Measurements from ENCODE around the gene EIF4A3. TPM values are rescaled to one million over a fixed set of nuclear protein-coding genes. Genes with fewer than 3 reads are reported as not detected.
A peak's percentile ranks its signal among the peaks of the same experiment; 100 is the strongest.
"Not testable (repeated sequence)": the region's sequence is repeated elsewhere in the genome, so short reads cannot be mapped to it uniquely, and the experiment has no call there.

The EIF4A3 gene
- total RNA-seq, 2 experiments from 2014 or later = 192 to 197 TPM

GRCh38 chr17:80155600-80155999 is 8.7 kb upstream of the EIF4A3 start:
- not testable (repeated sequence) for H3K4me3 Mint-ChIP-seq, H3K27ac Mint-ChIP-seq, H3K36me3 Mint-ChIP-seq, H3K9me3 Mint-ChIP-seq, H3K27me3 Mint-ChIP-seq, H3K4me1 Mint-ChIP-seq, DNase-seq

- H3K4me3 Mint-ChIP-seq = no peak overlapping the region
- no peaks in the 10 kb centered on the region for H3K36me3 Mint-ChIP-seq
- peaks cover 11% of the 10 kb centered on the region for H3K4me1 Mint-ChIP-seq
- H3K27ac Mint-ChIP-seq = no peak overlapping the region
- H3K27me3 Mint-ChIP-seq = no peaks in the 10 kb centered on the region
- no peak for DNase-seq
- H3K9me3 Mint-ChIP-seq = peaks cover 6% of the 10 kb centered on the region
These were observed 7.2 kb upstream of the EIF4A3 start for GRCh38 chr17:80154166-80154565.

- no peaks in the 10 kb centered on the region for H3K27me3 Mint-ChIP-seq
- H3K4me3 Mint-ChIP-seq = no peak overlapping the region
- no peaks in the 10 kb centered on the region for H3K36me3 Mint-ChIP-seq
- peaks cover 18% of the 10 kb centered on the region for H3K4me1 Mint-ChIP-seq
- peaks cover 6% of the 10 kb centered on the region for H3K9me3 Mint-ChIP-seq
- no peak for DNase-seq
- no peak overlapping the region for H3K27ac Mint-ChIP-seq
These were observed 6.1 kb upstream of the EIF4A3 start for GRCh38 chr17:80153004-80153403.

GRCh38 chr17:80152081-80152702 is 5.3 kb upstream of the EIF4A3 start:
- Mint-ChIP-seq H3K27ac (peak overlapping the region; percentile 9), H3K27me3 (no peaks in the 10 kb centered on the region), H3K9me3 (peaks cover 6% of the 10 kb centered on the region), H3K4me1 (peaks cover 18% of the 10 kb centered on the region), H3K4me3 (no peak overlapping the region), H3K36me3 (no peaks in the 10 kb centered on the region)
- DNase-seq = peak; percentile 22

GRCh38 chr17:80151333-80151732 is 4.4 kb upstream of the EIF4A3 start:
- Mint-ChIP-seq H3K27ac (no peak overlapping the region), H3K9me3 (peaks cover 6% of the 10 kb centered on the region), H3K36me3 (peaks cover under 1% of the 10 kb centered on the region), H3K4me3 (no peak overlapping the region), H3K27me3 (no peaks in the 10 kb centered on the region), H3K4me1 (peaks cover 18% of the 10 kb centered on the region)
- DNase-seq = no peak

- H3K36me3 Mint-ChIP-seq = peaks cover 26% of the 10 kb centered on the region
- H3K27ac Mint-ChIP-seq = peak overlapping the region; percentile 96
- H3K4me3 Mint-ChIP-seq = peak overlapping the region; percentile 92
- peak; percentile 28 for DNase-seq
- peaks cover 38% of the 10 kb centered on the region for H3K4me1 Mint-ChIP-seq
- no peaks in the 10 kb centered on the region for H3K9me3 Mint-ChIP-seq
- H3K27me3 Mint-ChIP-seq = no peaks in the 10 kb centered on the region
These were observed 550 bp downstream of the EIF4A3 start for GRCh38 chr17:80146121-80147034.

- no peak for DNase-seq
- H3K4me1 Mint-ChIP-seq = peaks cover 38% of the 10 kb centered on the region
- no peaks in the 10 kb centered on the region for H3K9me3 Mint-ChIP-seq
- no peaks in the 10 kb centered on the region for H3K27me3 Mint-ChIP-seq
- peak overlapping the region; percentile 78 for H3K27ac Mint-ChIP-seq
- peaks cover 27% of the 10 kb centered on the region for H3K36me3 Mint-ChIP-seq
- H3K4me3 Mint-ChIP-seq = peak overlapping the region; percentile 92
These were observed 1.6 kb downstream of the EIF4A3 start for GRCh38 chr17:80145076-80146075.

- Mint-ChIP-seq H3K27me3 (no peaks in the 10 kb centered on the region), H3K4me3 (no peak overlapping the region), H3K27ac (no peak overlapping the region), H3K9me3 (no peaks in the 10 kb centered on the region), H3K4me1 (peaks cover 28% of the 10 kb centered on the region), H3K36me3 (peaks cover 44% of the 10 kb centered on the region)
- DNase-seq = no peak
These were observed 4.0 kb downstream of the EIF4A3 start for GRCh38 chr17:80142929-80143328.

GRCh38 chr17:80141463-80142165 is 5.3 kb downstream of the EIF4A3 start:
- no peaks in the 10 kb centered on the region for H3K9me3 Mint-ChIP-seq
- H3K27ac Mint-ChIP-seq = no peak overlapping the region
- peaks cover 28% of the 10 kb centered on the region for H3K4me1 Mint-ChIP-seq
- no peak for DNase-seq
- H3K27me3 Mint-ChIP-seq = no peaks in the 10 kb centered on the region
- no peak overlapping the region for H3K4me3 Mint-ChIP-seq
- H3K36me3 Mint-ChIP-seq = peaks cover 52% of the 10 kb centered on the region

- H3K27me3 Mint-ChIP-seq = no peaks in the 10 kb centered on the region
These were observed 8.0 kb downstream of the EIF4A3 start for GRCh38 chr17:80138856-80139426.

GRCh38 chr17:80137131-80137530 is 9.8 kb downstream of the EIF4A3 start:
- Mint-ChIP-seq H3K9me3 (no peaks in the 10 kb centered on the region), H3K36me3 (peaks cover 51% of the 10 kb centered on the region), H3K4me1 (peaks cover 6% of the 10 kb centered on the region), H3K27me3 (no peaks in the 10 kb centered on the region), H3K27ac (no peak overlapping the region), H3K4me3 (no peak overlapping the region)
- no peak for DNase-seq

More at GRCh38 chr17:80138856-80139426, 8.0 kb downstream of the EIF4A3 start:
- no peak overlapping the region for H3K27ac Mint-ChIP-seq
- no peaks in the 10 kb centered on the region for H3K9me3 Mint-ChIP-seq
- H3K36me3 Mint-ChIP-seq = peaks cover 46% of the 10 kb centered on the region
- DNase-seq = no peak
- peaks cover 10% of the 10 kb centered on the region for H3K4me1 Mint-ChIP-seq
- no peak overlapping the region for H3K4me3 Mint-ChIP-seq

- H3K4me1 Mint-ChIP-seq = peaks cover 1% of the 10 kb centered on the region
- H3K36me3 Mint-ChIP-seq = peaks cover 31% of the 10 kb centered on the region
- no peak for DNase-seq
- H3K27me3 Mint-ChIP-seq = peaks cover 6% of the 10 kb centered on the region
- no peak overlapping the region for H3K4me3 Mint-ChIP-seq
- no peaks in the 10 kb centered on the region for H3K9me3 Mint-ChIP-seq
- H3K27ac Mint-ChIP-seq = peak overlapping the region; percentile 11
These were observed 13.3 kb downstream of the EIF4A3 start for GRCh38 chr17:80133626-80133970.

- Mint-ChIP-seq H3K36me3 (peaks cover 29% of the 10 kb centered on the region), H3K27me3 (peaks cover 7% of the 10 kb centered on the region), H3K4me3 (no peak overlapping the region), H3K27ac (peak overlapping the region; percentile 11), H3K9me3 (no peaks in the 10 kb centered on the region), H3K4me1 (peaks cover 1% of the 10 kb centered on the region)
- DNase-seq = no peak
These were observed 13.9 kb downstream of the EIF4A3 start for GRCh38 chr17:80132906-80133625.
